ENCODE measurements around the gene GLI3. TPM values are rescaled to one million over a fixed set of nuclear protein-coding genes. Genes with fewer than 3 reads are reported as not detected.

GLI3 gene
- total and polyA plus RNA-seq, 2 donors from 2014 or later: 0.92 to 11.1 TPM

DNA sequence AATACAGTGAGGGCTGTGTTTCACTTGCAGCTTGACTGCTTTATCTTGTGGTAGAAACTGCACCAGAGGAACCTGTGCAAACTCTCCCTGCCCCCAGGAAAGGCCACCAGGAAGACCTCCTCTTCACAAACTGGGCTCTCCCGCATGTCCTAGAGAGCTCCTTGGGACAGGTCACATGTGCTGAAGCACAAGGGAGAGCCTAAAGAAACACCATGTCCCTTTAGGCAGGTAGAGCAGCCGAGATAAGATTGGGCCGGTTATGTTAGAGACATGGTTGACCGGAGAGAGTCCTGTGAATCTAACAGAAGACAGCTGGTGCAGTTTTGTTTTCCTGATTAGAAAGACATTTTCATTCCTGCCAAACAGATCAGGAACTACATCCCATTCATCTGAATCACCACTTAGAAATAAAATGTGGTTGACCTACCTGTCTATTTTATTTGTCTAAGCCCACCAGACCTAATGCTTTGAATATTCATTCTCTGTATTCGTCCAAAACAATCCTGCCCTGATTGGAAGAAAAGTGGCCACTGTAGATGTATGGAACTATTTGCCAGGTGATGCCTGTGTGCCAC, 224.1 kb downstream of the GLI3 start:
- Histone ChIP-seq H3K36me3 (ENCODE audit: control insufficient read depth in 2 of 3, insufficient read depth in 3 of 3, low read length in 3 of 3) (peaks cover 0 to 3% (median 0%) of the 10 kb centered on the region in 3 donors), H3K4me1 (ENCODE audit: control insufficient read depth in 2 of 3, insufficient read depth in 2 of 3, low read depth in 1 of 3, low read length in 3 of 3) (no peaks in the 10 kb centered on the region), H3K4me3 (ENCODE audit: low read length in 3 of 3) (no peak overlapping the region), H3K9me3 (ENCODE audit: control insufficient read depth in 2 of 3, insufficient read depth in 1 of 3, low read length in 3 of 3) (peaks cover 0 to 6% (median 0%) of the 10 kb centered on the region in 3 donors), H3K9ac (ENCODE audit: low read length in 3 of 3) (no peak overlapping the region), H3K27me3 (ENCODE audit: control insufficient read depth, insufficient read depth, low read length) (no peaks in the 10 kb centered on the region), H3K27ac (ENCODE audit: low read depth in 2 of 2, low read length in 2 of 2) (no peak overlapping the region)
- TF ChIP-seq, protein P1, sequence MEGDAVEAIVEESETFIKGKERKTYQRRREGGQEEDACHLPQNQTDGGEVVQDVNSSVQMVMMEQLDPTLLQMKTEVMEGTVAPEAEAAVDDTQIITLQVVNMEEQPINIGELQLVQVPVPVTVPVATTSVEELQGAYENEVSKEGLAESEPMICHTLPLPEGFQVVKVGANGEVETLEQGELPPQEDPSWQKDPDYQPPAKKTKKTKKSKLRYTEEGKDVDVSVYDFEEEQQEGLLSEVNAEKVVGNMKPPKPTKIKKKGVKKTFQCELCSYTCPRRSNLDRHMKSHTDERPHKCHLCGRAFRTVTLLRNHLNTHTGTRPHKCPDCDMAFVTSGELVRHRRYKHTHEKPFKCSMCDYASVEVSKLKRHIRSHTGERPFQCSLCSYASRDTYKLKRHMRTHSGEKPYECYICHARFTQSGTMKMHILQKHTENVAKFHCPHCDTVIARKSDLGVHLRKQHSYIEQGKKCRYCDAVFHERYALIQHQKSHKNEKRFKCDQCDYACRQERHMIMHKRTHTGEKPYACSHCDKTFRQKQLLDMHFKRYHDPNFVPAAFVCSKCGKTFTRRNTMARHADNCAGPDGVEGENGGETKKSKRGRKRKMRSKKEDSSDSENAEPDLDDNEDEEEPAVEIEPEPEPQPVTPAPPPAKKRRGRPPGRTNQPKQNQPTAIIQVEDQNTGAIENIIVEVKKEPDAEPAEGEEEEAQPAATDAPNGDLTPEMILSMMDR (IDR thresholded peaks at IDR 0.05; ENCODE audit: borderline replicate concordance, extremely low read depth, insufficient read depth): no peak
- FAIRE-seq (no peak), DNase-seq (no peak)
- intact Hi-C loops (cut with DNase I): no loop called here

DNA sequence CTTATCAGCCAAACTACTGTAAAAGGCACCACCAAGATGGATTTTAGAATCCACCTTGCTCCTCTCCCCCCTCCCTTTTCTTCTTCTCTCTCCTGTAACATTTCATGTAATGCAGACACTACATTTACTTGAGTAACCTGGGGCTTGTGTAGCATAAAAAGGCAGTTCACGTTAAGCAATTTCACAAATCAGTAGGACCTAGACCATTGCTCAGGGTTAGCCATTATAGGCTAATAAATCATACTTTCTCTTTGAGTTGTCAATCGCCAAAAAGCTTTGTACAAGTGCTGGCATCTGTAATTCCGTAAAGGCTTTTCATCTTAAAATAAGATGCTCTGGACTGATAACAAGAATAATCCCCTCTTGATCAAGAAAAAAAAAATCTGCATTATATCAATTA, 224.7 kb downstream of the GLI3 start:
- Histone ChIP-seq H3K9ac (ENCODE audit: low read length in 3 of 3) (no peak overlapping the region), H3K4me3 (ENCODE audit: low read length in 3 of 3) (no peak overlapping the region), H3K4me1 (ENCODE audit: control insufficient read depth in 2 of 3, insufficient read depth in 2 of 3, low read depth in 1 of 3, low read length in 3 of 3) (no peaks in the 10 kb centered on the region), H3K27ac (ENCODE audit: low read depth in 2 of 2, low read length in 2 of 2) (no peak overlapping the region), H3K36me3 (ENCODE audit: control insufficient read depth in 2 of 3, insufficient read depth in 3 of 3, low read length in 3 of 3) (peaks cover 0 to 3% (median 0%) of the 10 kb centered on the region in 3 donors), H3K9me3 (ENCODE audit: control insufficient read depth in 2 of 3, insufficient read depth in 1 of 3, low read length in 3 of 3) (peaks cover 0 to 6% (median 0%) of the 10 kb centered on the region in 3 donors), H3K27me3 (ENCODE audit: control insufficient read depth, insufficient read depth, low read length) (no peaks in the 10 kb centered on the region)
- TF ChIP-seq, protein P1 (IDR thresholded peaks at IDR 0.05; ENCODE audit: borderline replicate concordance, extremely low read depth, insufficient read depth): no peak
- FAIRE-seq (no peak), DNase-seq (no peak)
- intact Hi-C loops (cut with DNase I): no loop called here

DNA sequence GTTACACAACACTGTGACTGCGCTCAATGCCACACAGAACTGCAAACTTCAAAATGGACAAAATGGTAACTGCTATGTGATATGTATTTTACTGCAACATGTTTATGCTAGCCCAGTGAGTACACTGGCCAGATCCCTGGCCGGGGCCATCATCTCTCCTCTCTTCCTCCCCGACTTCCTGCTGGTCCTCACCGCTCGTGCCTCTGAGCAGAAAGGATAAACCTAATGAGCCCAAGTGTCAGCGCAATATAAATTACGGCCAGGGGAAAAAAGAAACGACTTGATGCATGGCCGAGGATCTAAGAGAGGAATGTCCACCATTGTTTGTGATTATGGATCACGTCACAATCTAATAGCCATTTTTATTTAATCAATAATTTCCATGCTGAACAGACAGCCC, 225.2 kb downstream of the GLI3 start:
- peaks cover 0 to 6% (median 0%) of the 10 kb centered on the region in 3 donors for H3K9me3 ChIP-seq (ENCODE audit: control insufficient read depth in 2 of 3, insufficient read depth in 1 of 3, low read length in 3 of 3)
- TF ChIP-seq, protein P1 (IDR thresholded peaks at IDR 0.05; ENCODE audit: borderline replicate concordance, extremely low read depth, insufficient read depth): no peak
- H3K27ac ChIP-seq (ENCODE audit: low read depth in 2 of 2, low read length in 2 of 2): no peak overlapping the region
- no peaks in the 10 kb centered on the region for H3K27me3 ChIP-seq (ENCODE audit: control insufficient read depth, insufficient read depth, low read length)
- no peaks in the 10 kb centered on the region for H3K4me1 ChIP-seq (ENCODE audit: control insufficient read depth in 2 of 3, insufficient read depth in 2 of 3, low read depth in 1 of 3, low read length in 3 of 3)
- H3K9ac ChIP-seq (ENCODE audit: low read length in 3 of 3): no peak overlapping the region
- H3K36me3 ChIP-seq (ENCODE audit: control insufficient read depth in 2 of 3, insufficient read depth in 3 of 3, low read length in 3 of 3): peaks cover 0 to 3% (median 0%) of the 10 kb centered on the region in 3 donors
- FAIRE-seq (no peak), DNase-seq (no peak)
- intact Hi-C loops (cut with DNase I): no loop called here
- H3K4me3 ChIP-seq (ENCODE audit: low read length in 3 of 3): no peak overlapping the region

DNA sequence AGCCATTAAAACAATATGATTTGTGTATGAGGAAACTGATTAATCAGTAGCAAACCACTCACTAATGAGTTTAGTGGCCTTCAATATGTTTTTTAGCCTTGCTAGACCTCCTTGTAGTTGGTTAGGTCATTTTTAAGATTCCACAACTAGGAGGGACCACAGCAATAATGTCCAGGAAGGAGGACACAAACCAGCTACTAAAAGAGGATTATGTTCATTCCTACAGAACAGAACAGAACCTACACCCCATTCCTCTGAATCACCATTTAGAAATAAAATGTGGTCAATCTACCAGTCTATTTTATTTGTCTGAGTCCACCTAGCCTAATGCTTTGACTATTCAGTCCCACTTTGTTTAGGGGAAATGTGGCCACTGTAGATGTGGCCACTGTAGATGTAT, 226.3 kb downstream of the GLI3 start:
- H3K4me1 ChIP-seq (ENCODE audit: control insufficient read depth in 2 of 3, insufficient read depth in 2 of 3, low read depth in 1 of 3, low read length in 3 of 3): no peaks in the 10 kb centered on the region
- H3K27me3 ChIP-seq (ENCODE audit: control insufficient read depth, insufficient read depth, low read length): no peaks in the 10 kb centered on the region
- peaks cover 0 to 6% (median 0%) of the 10 kb centered on the region in 3 donors for H3K9me3 ChIP-seq (ENCODE audit: control insufficient read depth in 2 of 3, insufficient read depth in 1 of 3, low read length in 3 of 3)
- intact Hi-C loops (cut with DNase I): no loop called here
- TF ChIP-seq, protein P1 (IDR thresholded peaks at IDR 0.05; ENCODE audit: borderline replicate concordance, extremely low read depth, insufficient read depth): no peak
- peaks cover 0 to 3% (median 0%) of the 10 kb centered on the region in 3 donors for H3K36me3 ChIP-seq (ENCODE audit: control insufficient read depth in 2 of 3, insufficient read depth in 3 of 3, low read length in 3 of 3)
- H3K4me3 ChIP-seq (ENCODE audit: low read length in 3 of 3): no peak overlapping the region
- no peak overlapping the region for H3K9ac ChIP-seq (ENCODE audit: low read length in 3 of 3)
- FAIRE-seq: no peak
- DNase-seq: no peak
- no peak overlapping the region for H3K27ac ChIP-seq (ENCODE audit: low read depth in 2 of 2, low read length in 2 of 2)

Measured in kidney (tissue), 14 donors.